Prostate gland (tissue), 2 donors: ENCODE results near the gene MNAT1. TPM values are rescaled to one million over a fixed set of nuclear protein-coding genes. Genes with fewer than 3 reads are reported as not detected.

Experiments used
- DNase-seq: peaks from one replicate; pipeline ENCODE4 v3.0.0-alpha.2; 2019; ENCODE audit warnings: low spot score
- H3K27ac ChIP-seq, 2 donors: fragments of 200-600 bp; sonication (generic); 2 replicates each; pipeline ENCODE4 v1.5.1; 2017 to 2019
- H3K27me3 ChIP-seq: fragments of 200-600 bp; sonication (generic); replicated peaks from 2 replicates; pipeline ENCODE4 v1.5.1; 2019; ENCODE audit not compliant: insufficient read depth
- H3K36me3 ChIP-seq, 2 donors: fragments of 200-600 bp; sonication (generic); 1 replicate in 1 of 2; 2 replicates in 1 of 2; pipeline versions ENCODE4 v1.5.1 to v1.8.1; 2017 to 2019
- H3K4me1 ChIP-seq: fragments of 200-600 bp; sonication (generic); replicated peaks from 2 replicates; pipeline ENCODE4 v1.5.1; 2019
- H3K4me3 ChIP-seq, 2 donors: fragments of 200-600 bp; sonication (generic); 2 replicates each; pipeline ENCODE4 v1.5.1; 2017 to 2019
- H3K9me3 ChIP-seq: fragments of 200-600 bp; sonication (generic); 2 replicates; pipeline ENCODE4 v1.5.1; 2017
- CTCF ChIP-seq, 4 experiments: fragments of 200-600 bp in 2 of 4; fragments of 450-650 bp in 2 of 4; sonication (generic) in 2 of 4; IDR thresholded peaks; 1 replicate in 3 of 4; 2 replicates in 1 of 4; pipeline ENCODE4 v1.5.1; 2016 to 2019; ENCODE audit warnings: antibody characterized with exemption in 4 of 4, mild to moderate bottlenecking in 2 of 4, moderate library complexity in 2 of 4
- POLR2A ChIP-seq: fragments of 450-650 bp; IDR thresholded peaks from one replicate; pipeline ENCODE4 v1.6.1; 2016; ENCODE audit warnings: antibody characterized with exemption, mild to moderate bottlenecking
- POLR2AphosphoS5 ChIP-seq: sonication (generic); formaldehyde crosslinking; IDR thresholded peaks from one replicate; pipeline ENCODE4 v1.6.1; 2017; ENCODE audit warnings: antibody characterized with exemption
- WGBS: methylation state at CpG from one replicate; pipeline ENCODE4 v1.1.5; 2018; 5-methylcytosine and 5-hydroxymethylcytosine counted together
- intact Hi-C: fragments of 100-400 bp; cut with DNase I; formaldehyde crosslinking; loops from one replicate; pipeline ENCODE4 v1.14.2; 2022
- total RNA-seq, 2 donors: library from RNA; depleted of rRNA; stranded (reverse); fragments of >200 nt; gene quantifications; one replicate each; pipeline ENCODE4 v1.1.0, GENCODE V29; 2016

The MNAT1 gene
- total RNA-seq, 2 donors from 2014 or later = 16.1 to 62.9 TPM

GRCh38 chr14:60760644-60761364 lies 26.2 kb downstream of the MNAT1 start:
- no peak overlapping the region for H3K27ac ChIP-seq
- TF ChIP-seq CTCF (IDR thresholded peaks at IDR 0.05) (no peak), POLR2A (no peak), POLR2AphosphoS5 (no peak)
- H3K9me3 ChIP-seq = no peaks in the 10 kb centered on the region
- intact Hi-C loops = no loop called here
- H3K4me1 ChIP-seq = no peaks in the 10 kb centered on the region
- H3K27me3 ChIP-seq = no peaks in the 10 kb centered on the region
- no peaks in the 10 kb centered on the region for H3K36me3 ChIP-seq
- DNase-seq = no peak
- 57% methylated on average over 3 of the region's 3 CpGs for WGBS
- no peak overlapping the region for H3K4me3 ChIP-seq

- H3K4me1 ChIP-seq = no peaks in the 10 kb centered on the region
- no peak overlapping the region for H3K27ac ChIP-seq
- TF ChIP-seq POLR2AphosphoS5 = no peak
- TF ChIP-seq POLR2A = no peak
- no peak for TF ChIP-seq CTCF (IDR thresholded peaks at IDR 0.05)
- WGBS = 83% methylated on average over 2 of the region's 2 CpGs
- intact Hi-C loops = no loop called here
- no peaks in the 10 kb centered on the region for H3K36me3 ChIP-seq
- no peak for DNase-seq
- H3K9me3 ChIP-seq = no peaks in the 10 kb centered on the region
- no peak overlapping the region for H3K4me3 ChIP-seq
- H3K27me3 ChIP-seq = no peaks in the 10 kb centered on the region
Measured at GRCh38 chr14:60768602-60769001, 34.0 kb downstream of the MNAT1 start.

GRCh38 chr14:60771117-60771516 lies 36.6 kb downstream of the MNAT1 start:
- DNase-seq = no peak
- TF ChIP-seq POLR2A = no peak
- no peak for TF ChIP-seq POLR2AphosphoS5
- TF ChIP-seq CTCF (IDR thresholded peaks at IDR 0.05) = no peak
- Histone ChIP-seq H3K4me3 (no peak overlapping the region), H3K4me1 (no peaks in the 10 kb centered on the region), H3K9me3 (no peaks in the 10 kb centered on the region), H3K27me3 (no peaks in the 10 kb centered on the region), H3K27ac (no peak overlapping the region), H3K36me3 (no peaks in the 10 kb centered on the region)
- WGBS = 43% methylated on average over 2 of the region's 2 CpGs
- intact Hi-C loops = no loop called here

GRCh38 chr14:60773558-60773957 lies 39.0 kb downstream of the MNAT1 start:
- Histone ChIP-seq H3K9me3 (no peaks in the 10 kb centered on the region), H3K4me1 (no peaks in the 10 kb centered on the region), H3K27ac (no peak overlapping the region), H3K4me3 (no peak overlapping the region), H3K36me3 (no peaks in the 10 kb centered on the region), H3K27me3 (no peaks in the 10 kb centered on the region)
- TF ChIP-seq POLR2A = no peak
- TF ChIP-seq CTCF (IDR thresholded peaks at IDR 0.05) = no peak
- no peak for TF ChIP-seq POLR2AphosphoS5
- intact Hi-C loops = no loop called here
- no peak for DNase-seq

GRCh38 chr14:60775296-60775695 lies 40.7 kb downstream of the MNAT1 start:
- Histone ChIP-seq H3K27ac (no peak overlapping the region), H3K4me3 (no peak overlapping the region), H3K9me3 (no peaks in the 10 kb centered on the region), H3K27me3 (no peaks in the 10 kb centered on the region), H3K4me1 (no peaks in the 10 kb centered on the region), H3K36me3 (no peaks in the 10 kb centered on the region)
- no peak for TF ChIP-seq POLR2AphosphoS5
- no peak for TF ChIP-seq CTCF (IDR thresholded peaks at IDR 0.05)
- TF ChIP-seq POLR2A = no peak
- intact Hi-C loops = no loop called here
- DNase-seq = no peak
